ENCODE results near the gene SRA1. TPM values are rescaled to one million over a fixed set of nuclear protein-coding genes. Genes with fewer than 3 reads are reported as not detected.
"Not testable (repeated sequence)": the region's sequence is repeated elsewhere in the genome, so short reads cannot be mapped to it uniquely, and the experiment has no call there.

Gene SRA1
- total and polyA plus RNA-seq, 2 of the 8 experiments (the other 6 are each of a cell fraction or from before 2014, with no cell fraction given) = 27.4 to 39.4 TPM

- H3K14ac ChIP-seq (ENCODE audit: insufficient read length); H3K9me3 ChIP-seq (ENCODE audit: insufficient read depth in 2 of 2, low read depth in 1 of 2, low read length in 1 of 2); H2BK20ac ChIP-seq (ENCODE audit: low read length); H3K4ac ChIP-seq (replicated peaks; ENCODE audit: insufficient read length, low read depth, low read length); H4K20me1 ChIP-seq (replicated peaks in 1 of 2; ENCODE audit: control insufficient read depth in 1 of 2, insufficient read depth in 2 of 2, low read length in 2 of 2); H3K79me1 ChIP-seq (ENCODE audit: low read depth, low read length); H3K18ac ChIP-seq (ENCODE audit: extremely low read depth, low read length); H3K79me2 ChIP-seq (ENCODE audit: control insufficient read depth in 1 of 2, insufficient read depth in 2 of 2, low read length in 2 of 2); H2BK5ac ChIP-seq (ENCODE audit: low read depth, low read length); H2AK5ac ChIP-seq (ENCODE audit: low read depth, low read length); H3K27me3 ChIP-seq (replicated peaks in 1 of 4; ENCODE audit: control insufficient read depth in 3 of 4, extremely low read depth in 1 of 4, insufficient read depth in 3 of 4, low read length in 3 of 4); H2BK15ac ChIP-seq (ENCODE audit: low read length); H2BK12ac ChIP-seq (ENCODE audit: low read depth, low read length); DNase-seq (ENCODE audit: low read depth in 1 of 2, low spot score in 2 of 2); H3K36me3 ChIP-seq (ENCODE audit: control insufficient read depth in 2 of 4, insufficient read depth in 4 of 4, low read length in 3 of 4); H4K5ac ChIP-seq (ENCODE audit: insufficient read length, low read depth, low read length); H4K91ac ChIP-seq (replicated peaks; ENCODE audit: insufficient read length, low read length); H3K4me2 ChIP-seq (ENCODE audit: insufficient read depth in 1 of 2, low read depth in 2 of 2, low read length in 2 of 2); H4K8ac ChIP-seq (ENCODE audit: extremely low read depth, insufficient read depth, low read length); H3K23me2 ChIP-seq (ENCODE audit: low read depth, low read length); H3K9ac ChIP-seq (replicated peaks in 1 of 4; ENCODE audit: extremely low read depth in 1 of 4, low read depth in 3 of 4, low read length in 3 of 4); H3K4me3 ChIP-seq (ENCODE audit: extremely low read depth in 1 of 4, insufficient read depth in 2 of 4, low read depth in 3 of 4, low read length in 4 of 4); FAIRE-seq; H3K4me1 ChIP-seq (replicated peaks in 1 of 4; ENCODE audit: control insufficient read depth in 3 of 4, insufficient read depth in 4 of 4, low read length in 3 of 4); H2AFZ ChIP-seq (ENCODE audit: low read length); H2BK120ac ChIP-seq (replicated peaks; ENCODE audit: low read depth, low read length); H3K23ac ChIP-seq (ENCODE audit: insufficient read length); H3K56ac ChIP-seq (replicated peaks; ENCODE audit: insufficient read length, low read depth, low read length); H3K27ac ChIP-seq (ENCODE audit: low read depth, low read length): not testable (repeated sequence)
- ChIA-PET POLR2A (ENCODE audit: partially characterized antibody) (interaction anchor here (0.6 to 1.2 kb wide), 2 partner anchors 14 to 360 kb away, joined by 3 read pairs; no protein-coding TSS in a partner anchor), CTCF (ENCODE audit: partially characterized antibody) (interaction anchor here (2.0 to 4.1 kb wide), 2 partner anchors 13 to 56 kb away, joined by 5 to 20 read pairs; no protein-coding TSS in a partner anchor)
- 92% methylated on average over 6 of the region's 6 CpGs; no CpG with 5 or more reads in 1 of the 2 experiments for WGBS, 2 experiments (ENCODE audit: extremely low coverage in 1 of 2, insufficient coverage in 1 of 2, insufficient read length in 1 of 2, insufficient replicate concordance in 2 of 2, low coverage in 1 of 2, low lambda C conversion rate in 2 of 2, missing lambda C conversion rate in 1 of 2)
Observed at GRCh38 chr5:140579188-140579747, 22.0 kb upstream of the SRA1 start.

All from H1 (cell line).